BJ (cell line): ENCODE results near the gene PARD3. TPM values are rescaled to one million over a fixed set of nuclear protein-coding genes. Genes with fewer than 3 reads are reported as not detected.

ENCODE experiments used
- CTCF ChIA-PET: fragments of 350-600 bp; formaldehyde crosslinking; extraction: SDS; loops from one replicate; lab custom pipeline; 2021; ENCODE audit warnings: antibody characterized with exemption, inconsistent platforms; lab: Yijun Ruan, JAX
- POLR2A ChIA-PET: fragments of 300-600 bp; sonication (Branson Sonifier 250); formaldehyde crosslinking; extraction: SDS; loops from one replicate; lab custom pipeline; 2021; ENCODE audit warnings: antibody characterized with exemption; lab: Charles Lee
- DNase-seq: peaks from one replicate; pipeline ENCODE4 v3.0.0-alpha.2; 2011; ENCODE audit warnings: low read depth
- H3K27me3 ChIP-seq: 2 replicates; pipeline ENCODE4 v1.6.0; 2011; ENCODE audit warnings: low read length; ENCODE audit not compliant: control insufficient read depth, insufficient read depth
- H3K36me3 ChIP-seq: 2 replicates; pipeline ENCODE4 v1.5.1; 2011; ENCODE audit warnings: low read length; ENCODE audit not compliant: control insufficient read depth, insufficient read depth
- H3K4me3 ChIP-seq: 2 replicates; pipeline ENCODE4 v1.5.1; 2011; ENCODE audit warnings: low read depth, mild to moderate bottlenecking, control low read depth, low read length
- polyA plus RNA-seq: library from polyadenylated mRNA; depleted of rRNA; stranded (reverse); fragments of >200 nt; gene quantifications from 2 replicates; pipeline ENCODE4 v1.2.3, GENCODE V29; 2011
- TF ChIP-seq, protein P1 (sequence below): IDR thresholded peaks from 2 replicates; pipeline ENCODE4 v1.5.1; 2011; ENCODE audit warnings: low read depth, mild to moderate bottlenecking, control low read depth, inconsistent platforms, low read length, moderate library complexity; ENCODE audit not compliant: insufficient read depth

Gene PARD3
- polyA plus RNA-seq, 1 experiment, result 17.7 TPM

DNA sequence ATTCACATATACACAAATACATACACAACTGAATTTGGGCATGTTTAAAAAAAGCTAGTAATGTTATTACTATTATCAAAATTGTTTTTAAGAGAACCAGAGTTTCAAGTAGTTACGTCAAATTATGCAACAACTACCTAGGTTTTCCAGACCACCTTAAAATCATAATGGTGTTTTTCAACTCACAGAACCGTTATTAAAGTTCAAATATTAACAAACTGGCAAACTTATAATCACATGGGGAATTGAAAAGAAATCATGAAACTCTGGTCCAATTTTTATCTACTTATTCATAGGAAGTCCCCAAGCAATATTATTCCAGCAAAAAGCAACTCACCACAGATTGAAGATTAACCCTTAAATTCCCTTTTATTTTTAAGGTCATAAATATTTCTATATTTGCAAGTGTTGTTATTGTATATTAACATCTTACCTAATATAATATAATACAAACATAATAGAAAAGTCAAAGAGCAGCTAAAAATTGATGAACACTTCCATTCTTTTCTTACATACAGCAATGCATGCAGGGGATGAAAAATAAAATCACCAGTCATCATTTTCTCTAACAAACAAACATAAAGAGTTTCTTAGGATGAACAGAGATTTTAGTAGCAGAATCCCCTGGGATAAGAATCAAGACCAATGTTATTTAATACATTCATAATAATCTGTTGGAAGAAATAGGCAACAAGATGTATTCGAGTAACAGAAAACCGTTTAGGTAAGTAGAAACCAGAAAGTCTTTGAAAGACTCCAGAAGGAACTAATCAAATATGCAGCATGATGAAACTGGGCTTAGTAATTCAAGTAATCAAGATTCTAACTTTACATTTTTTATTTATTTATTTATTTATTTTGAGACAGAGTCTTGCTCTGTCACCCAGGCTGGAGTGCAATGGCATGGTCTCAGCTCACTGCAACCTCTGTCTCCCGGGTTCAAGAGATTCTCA lies 391.1 kb downstream of the PARD3 start:
- H3K36me3 ChIP-seq, result no peaks in the 10 kb centered on the region; the same call in 1 of the 2 replicates

DNA sequence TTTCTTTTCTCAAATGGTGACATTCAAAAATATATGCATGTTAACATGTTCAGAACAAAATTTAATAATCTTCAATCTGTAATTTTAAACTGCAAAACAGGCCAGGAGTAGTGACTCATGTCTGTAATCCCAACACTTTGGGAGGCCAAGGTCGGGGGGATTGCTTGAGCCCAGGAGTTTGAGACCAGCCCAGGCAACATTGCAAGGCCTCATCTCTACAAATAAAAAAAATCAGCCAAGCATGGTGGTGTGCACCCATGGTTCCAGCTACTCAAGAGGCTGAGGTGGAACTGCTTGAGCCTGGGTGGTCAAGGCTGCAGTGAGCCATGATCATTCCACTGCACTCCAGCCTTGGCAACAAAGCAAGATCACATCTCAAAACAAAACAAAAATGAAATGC lies 394.3 kb downstream of the PARD3 start:
- DNase-seq, result no peak
- TF ChIP-seq, protein P1, sequence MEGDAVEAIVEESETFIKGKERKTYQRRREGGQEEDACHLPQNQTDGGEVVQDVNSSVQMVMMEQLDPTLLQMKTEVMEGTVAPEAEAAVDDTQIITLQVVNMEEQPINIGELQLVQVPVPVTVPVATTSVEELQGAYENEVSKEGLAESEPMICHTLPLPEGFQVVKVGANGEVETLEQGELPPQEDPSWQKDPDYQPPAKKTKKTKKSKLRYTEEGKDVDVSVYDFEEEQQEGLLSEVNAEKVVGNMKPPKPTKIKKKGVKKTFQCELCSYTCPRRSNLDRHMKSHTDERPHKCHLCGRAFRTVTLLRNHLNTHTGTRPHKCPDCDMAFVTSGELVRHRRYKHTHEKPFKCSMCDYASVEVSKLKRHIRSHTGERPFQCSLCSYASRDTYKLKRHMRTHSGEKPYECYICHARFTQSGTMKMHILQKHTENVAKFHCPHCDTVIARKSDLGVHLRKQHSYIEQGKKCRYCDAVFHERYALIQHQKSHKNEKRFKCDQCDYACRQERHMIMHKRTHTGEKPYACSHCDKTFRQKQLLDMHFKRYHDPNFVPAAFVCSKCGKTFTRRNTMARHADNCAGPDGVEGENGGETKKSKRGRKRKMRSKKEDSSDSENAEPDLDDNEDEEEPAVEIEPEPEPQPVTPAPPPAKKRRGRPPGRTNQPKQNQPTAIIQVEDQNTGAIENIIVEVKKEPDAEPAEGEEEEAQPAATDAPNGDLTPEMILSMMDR, result no peak
- H3K27me3 ChIP-seq, result no peaks in the 10 kb centered on the region
- H3K4me3 ChIP-seq, result no peak overlapping the region
- ChIA-PET CTCF (no interaction called here), POLR2A (no interaction called here)
- H3K36me3 ChIP-seq, result no peaks in the 10 kb centered on the region

More for the DNA sequence above, 391.1 kb downstream of the PARD3 start:
- DNase-seq, result no peak
- TF ChIP-seq, protein P1, result no peak
- POLR2A ChIA-PET, result no interaction called here
- CTCF ChIA-PET, result no interaction called here
- Histone ChIP-seq H3K27me3 (no peaks in the 10 kb centered on the region), H3K4me3 (no peak overlapping the region)

GRCh38 chr10:34420273-34420672 lies 394.8 kb downstream of the PARD3 start:
- H3K4me3 ChIP-seq, result no peak overlapping the region
- no peak for DNase-seq
- TF ChIP-seq, protein P1, result no peak
- H3K27me3 ChIP-seq, result no peaks in the 10 kb centered on the region
- CTCF ChIA-PET, result no interaction called here
- H3K36me3 ChIP-seq, result no peaks in the 10 kb centered on the region
- POLR2A ChIA-PET, result no interaction called here

GRCh38 chr10:34415039-34415438 lies 400.1 kb downstream of the PARD3 start:
- H3K4me3 ChIP-seq, result no peak overlapping the region
- TF ChIP-seq, protein P1, result no peak
- POLR2A ChIA-PET, result no interaction called here
- CTCF ChIA-PET, result no interaction called here
- H3K36me3 ChIP-seq, result no peaks in the 10 kb centered on the region
- H3K27me3 ChIP-seq, result no peaks in the 10 kb centered on the region
- no peak for DNase-seq

DNA sequence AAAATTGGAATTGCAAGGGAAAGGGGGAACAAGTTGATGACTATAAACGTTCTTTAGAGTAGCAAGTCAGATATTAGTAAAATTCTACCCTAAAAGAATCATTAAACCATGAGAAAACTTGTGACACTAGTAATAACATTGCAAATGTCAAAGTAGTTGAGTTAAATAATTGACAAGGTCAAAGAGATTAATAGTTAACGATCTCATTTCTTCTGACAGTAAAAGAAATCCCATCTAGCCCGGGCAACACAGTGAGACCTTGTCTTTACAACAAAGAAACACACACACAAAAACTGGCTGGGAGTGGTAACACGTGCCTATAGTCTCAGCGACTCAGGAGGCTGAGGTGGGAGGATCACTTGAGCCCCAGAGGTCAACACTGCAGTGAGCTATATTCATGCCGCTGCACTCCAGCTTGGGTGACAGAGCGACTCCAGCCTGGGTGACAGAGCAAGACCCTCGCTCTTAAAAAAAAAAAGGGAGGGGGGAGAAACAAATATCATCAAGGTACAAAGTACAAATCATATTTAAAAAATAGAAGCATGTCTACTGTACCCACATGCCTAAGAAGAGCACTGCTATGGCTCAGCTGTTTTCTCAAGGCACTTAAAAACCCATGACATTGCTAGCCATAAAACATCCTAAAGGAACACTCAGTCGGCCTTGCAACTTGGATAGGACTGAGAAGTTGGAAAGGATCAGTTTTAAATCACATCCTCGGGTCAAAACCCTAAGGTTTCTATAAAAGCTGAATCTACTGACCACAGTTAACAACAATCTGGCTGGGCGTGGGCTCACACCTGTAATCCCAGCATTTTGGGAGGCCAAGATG lies 401.1 kb downstream of the PARD3 start:
- Histone ChIP-seq H3K36me3 (no peaks in the 10 kb centered on the region), H3K27me3 (no peaks in the 10 kb centered on the region), H3K4me3 (no peak overlapping the region)
- CTCF ChIA-PET, result no interaction called here
- DNase-seq, result no peak
- TF ChIP-seq, protein P1, result no peak
- POLR2A ChIA-PET, result no interaction called here
